ENCODE measurements around the gene C1RL.
"Not testable (repeated sequence)": the region's sequence is repeated elsewhere in the genome, so short reads cannot be mapped to it uniquely, and the experiment has no call there.

The C1RL gene

DNA sequence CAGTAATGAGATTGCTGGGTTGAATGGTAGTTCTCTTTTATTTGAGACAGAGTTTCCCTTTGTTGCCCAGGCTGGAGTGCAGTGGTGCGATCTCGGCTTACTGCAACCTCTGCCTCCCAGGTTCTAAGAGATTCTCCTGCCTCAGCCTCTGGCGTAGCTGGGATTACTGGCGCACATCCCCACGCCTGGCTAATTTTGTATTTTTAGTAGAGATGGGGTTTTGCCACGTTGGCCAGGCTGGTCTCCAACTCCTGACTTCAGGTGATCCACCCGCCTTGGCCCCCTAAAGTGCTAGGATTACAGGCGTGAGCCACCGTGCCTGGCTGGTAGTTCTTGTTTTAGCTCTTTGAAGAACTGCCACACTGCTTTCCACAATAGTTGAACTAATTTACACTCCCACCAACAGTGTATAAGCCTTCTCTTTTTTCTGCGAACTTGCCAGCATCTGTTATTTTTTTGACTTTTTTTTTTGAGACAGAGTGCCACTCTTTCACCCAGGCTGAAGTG is 59.5 kb downstream of the C1RL start:
- H4K20me1 ChIP-seq (ENCODE audit: low read depth, low read length); H3F3A ChIP-seq (ENCODE audit: insufficient read depth); H3K36me3 ChIP-seq (ENCODE audit: low read length); H3K4me2 ChIP-seq (ENCODE audit: low read depth, low read length, poor library complexity, severe bottlenecking); H3K4me3 ChIP-seq (ENCODE audit: insufficient read depth, low read length, poor library complexity, severe bottlenecking); H3K9me3 ChIP-seq (ENCODE audit: insufficient read depth, low read length); H3K9me2 ChIP-seq (replicated peaks; ENCODE audit: insufficient read depth, low read length); H3K9ac ChIP-seq (ENCODE audit: low read length); H2AFZ ChIP-seq (ENCODE audit: low read depth, low read length, severe bottlenecking); H3K27me3 ChIP-seq (ENCODE audit: low read length); H3K79me2 ChIP-seq (ENCODE audit: insufficient read depth, low read length); H3K27ac ChIP-seq (ENCODE audit: low read depth, low read length): not testable (repeated sequence)

DNA sequence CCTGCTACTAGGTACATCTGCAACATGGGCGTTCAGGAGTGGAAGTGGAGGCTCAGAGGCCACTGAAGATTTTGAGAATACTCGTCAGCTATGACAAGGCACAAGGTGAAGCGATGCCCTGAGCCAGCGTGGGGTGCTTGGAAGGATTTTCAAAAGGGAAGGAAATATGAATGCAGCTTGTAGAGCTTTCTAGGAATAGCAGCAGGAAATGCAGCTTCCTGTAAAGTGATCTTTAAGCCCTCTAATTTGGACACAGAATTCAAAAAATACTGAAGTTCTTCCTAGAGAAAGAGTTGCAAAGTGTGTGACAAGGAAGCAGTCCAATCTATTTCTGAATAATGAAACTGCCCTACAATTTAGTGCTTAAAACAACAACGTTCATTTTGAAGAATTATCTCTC is 61.7 kb downstream of the C1RL start:
- no peak overlapping the region for H3K27ac ChIP-seq (ENCODE audit: low read depth, low read length)
- no peak overlapping the region for H3K4me3 ChIP-seq (ENCODE audit: insufficient read depth, low read length, poor library complexity, severe bottlenecking)
- no peaks in the 10 kb centered on the region for H3K79me2 ChIP-seq (ENCODE audit: insufficient read depth, low read length)
- H3K9ac ChIP-seq (ENCODE audit: low read length): no peak overlapping the region
- H3K27me3 ChIP-seq (ENCODE audit: low read length): no peaks in the 10 kb centered on the region
- no peaks in the 10 kb centered on the region for H3F3A ChIP-seq (ENCODE audit: insufficient read depth)
- no peak overlapping the region for H3K4me2 ChIP-seq (ENCODE audit: low read depth, low read length, poor library complexity, severe bottlenecking)
- TF ChIP-seq EZH2phosphoT487 (conservative IDR thresholded peaks at IDR 0.05; ENCODE audit: low read length): no peak
- TF ChIP-seq, protein P1, sequence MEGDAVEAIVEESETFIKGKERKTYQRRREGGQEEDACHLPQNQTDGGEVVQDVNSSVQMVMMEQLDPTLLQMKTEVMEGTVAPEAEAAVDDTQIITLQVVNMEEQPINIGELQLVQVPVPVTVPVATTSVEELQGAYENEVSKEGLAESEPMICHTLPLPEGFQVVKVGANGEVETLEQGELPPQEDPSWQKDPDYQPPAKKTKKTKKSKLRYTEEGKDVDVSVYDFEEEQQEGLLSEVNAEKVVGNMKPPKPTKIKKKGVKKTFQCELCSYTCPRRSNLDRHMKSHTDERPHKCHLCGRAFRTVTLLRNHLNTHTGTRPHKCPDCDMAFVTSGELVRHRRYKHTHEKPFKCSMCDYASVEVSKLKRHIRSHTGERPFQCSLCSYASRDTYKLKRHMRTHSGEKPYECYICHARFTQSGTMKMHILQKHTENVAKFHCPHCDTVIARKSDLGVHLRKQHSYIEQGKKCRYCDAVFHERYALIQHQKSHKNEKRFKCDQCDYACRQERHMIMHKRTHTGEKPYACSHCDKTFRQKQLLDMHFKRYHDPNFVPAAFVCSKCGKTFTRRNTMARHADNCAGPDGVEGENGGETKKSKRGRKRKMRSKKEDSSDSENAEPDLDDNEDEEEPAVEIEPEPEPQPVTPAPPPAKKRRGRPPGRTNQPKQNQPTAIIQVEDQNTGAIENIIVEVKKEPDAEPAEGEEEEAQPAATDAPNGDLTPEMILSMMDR (IDR thresholded peaks at IDR 0.05; ENCODE audit: insufficient read depth, low read length, poor library complexity, severe bottlenecking): no peak
- H2AFZ ChIP-seq (ENCODE audit: low read depth, low read length, severe bottlenecking): no peak overlapping the region
- H3K36me3 ChIP-seq (ENCODE audit: low read length): no peaks in the 10 kb centered on the region
- no peaks in the 10 kb centered on the region for H3K9me2 ChIP-seq (replicated peaks; ENCODE audit: insufficient read depth, low read length)
- H4K20me1 ChIP-seq (ENCODE audit: low read depth, low read length): no peaks in the 10 kb centered on the region
- no peaks in the 10 kb centered on the region for H3K9me3 ChIP-seq (ENCODE audit: insufficient read depth, low read length)

DNA sequence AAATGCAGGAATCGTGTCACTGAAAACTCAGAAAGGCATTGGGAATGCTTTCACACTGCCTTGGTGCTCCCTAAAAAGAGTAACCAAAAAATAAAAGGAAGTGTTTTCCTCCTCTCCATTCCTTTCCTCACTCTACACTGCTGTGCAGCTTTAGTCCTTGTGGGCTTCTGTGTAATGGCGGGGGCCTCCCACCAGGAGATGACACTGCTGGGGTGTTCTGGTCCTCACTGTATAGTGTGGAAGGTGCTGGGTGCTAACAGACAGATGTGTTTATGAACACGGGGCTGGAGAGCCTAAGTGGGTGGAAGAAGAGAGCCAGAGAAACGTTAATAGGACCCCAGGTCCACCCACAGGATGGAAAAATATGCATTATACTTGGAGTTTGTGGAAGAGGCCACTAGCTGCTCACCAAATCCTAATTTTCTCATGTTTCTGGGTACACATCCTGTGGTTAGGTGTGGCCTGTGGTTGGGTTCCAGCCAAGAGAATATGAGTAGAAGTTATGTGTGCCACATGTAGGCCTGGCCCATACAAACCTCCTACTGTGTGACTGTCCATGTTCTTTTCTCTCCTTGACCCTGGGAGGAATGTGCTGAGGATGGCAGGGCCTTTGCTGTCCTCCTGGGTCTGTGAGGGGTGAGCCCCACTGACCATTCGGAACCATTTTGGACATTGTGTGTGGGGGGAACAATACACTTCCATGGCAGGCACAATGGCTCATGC is 62.5 kb downstream of the C1RL start:
- no peaks in the 10 kb centered on the region for H3K36me3 ChIP-seq (ENCODE audit: low read length)
- H2AFZ ChIP-seq (ENCODE audit: low read depth, low read length, severe bottlenecking): no peak overlapping the region
- H3K4me3 ChIP-seq (ENCODE audit: insufficient read depth, low read length, poor library complexity, severe bottlenecking): no peak overlapping the region
- no peaks in the 10 kb centered on the region for H3K9me3 ChIP-seq (ENCODE audit: insufficient read depth, low read length)
- no peaks in the 10 kb centered on the region for H3F3A ChIP-seq (ENCODE audit: insufficient read depth)
- H3K27me3 ChIP-seq (ENCODE audit: low read length): no peaks in the 10 kb centered on the region
- no peak overlapping the region for H3K9ac ChIP-seq (ENCODE audit: low read length)
- TF ChIP-seq EZH2phosphoT487 (conservative IDR thresholded peaks at IDR 0.05; ENCODE audit: low read length): no peak
- TF ChIP-seq, protein P1 (IDR thresholded peaks at IDR 0.05; ENCODE audit: insufficient read depth, low read length, poor library complexity, severe bottlenecking): no peak
- no peaks in the 10 kb centered on the region for H3K9me2 ChIP-seq (replicated peaks; ENCODE audit: insufficient read depth, low read length)
- no peaks in the 10 kb centered on the region for H4K20me1 ChIP-seq (ENCODE audit: low read depth, low read length)
- H3K79me2 ChIP-seq (ENCODE audit: insufficient read depth, low read length): no peaks in the 10 kb centered on the region
- H3K27ac ChIP-seq (ENCODE audit: low read depth, low read length): no peak overlapping the region
- no peak overlapping the region for H3K4me2 ChIP-seq (ENCODE audit: low read depth, low read length, poor library complexity, severe bottlenecking)

DNA sequence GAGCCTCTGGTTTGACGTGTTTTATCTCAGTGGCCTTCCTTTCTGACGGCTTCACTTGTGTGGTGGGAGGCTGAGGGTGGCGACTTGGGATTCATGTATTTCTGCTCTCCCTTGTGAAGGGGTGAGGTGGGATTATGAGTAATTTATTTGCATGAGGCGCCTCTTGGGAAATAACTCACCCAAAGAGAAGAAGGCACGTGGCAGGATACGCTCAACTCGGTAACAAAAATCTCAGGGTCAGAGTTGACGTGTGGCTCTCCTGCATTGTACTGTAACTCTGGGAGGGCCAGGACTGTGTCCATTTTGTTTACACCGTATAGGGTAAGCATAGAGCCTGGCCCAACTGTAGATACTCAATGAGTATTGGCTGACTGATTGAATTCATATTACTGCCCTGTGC is 63.1 kb downstream of the C1RL start:
- no peaks in the 10 kb centered on the region for H3K79me2 ChIP-seq (ENCODE audit: insufficient read depth, low read length)
- H3F3A ChIP-seq (ENCODE audit: insufficient read depth): no peaks in the 10 kb centered on the region
- H3K27me3 ChIP-seq (ENCODE audit: low read length): no peaks in the 10 kb centered on the region
- no peak overlapping the region for H3K9ac ChIP-seq (ENCODE audit: low read length)
- no peak overlapping the region for H2AFZ ChIP-seq (ENCODE audit: low read depth, low read length, severe bottlenecking)
- H3K4me3 ChIP-seq (ENCODE audit: insufficient read depth, low read length, poor library complexity, severe bottlenecking): no peak overlapping the region
- no peak for TF ChIP-seq EZH2phosphoT487 (conservative IDR thresholded peaks at IDR 0.05; ENCODE audit: low read length)
- TF ChIP-seq, protein P1 (IDR thresholded peaks at IDR 0.05; ENCODE audit: insufficient read depth, low read length, poor library complexity, severe bottlenecking): no peak
- H3K9me2 ChIP-seq (replicated peaks; ENCODE audit: insufficient read depth, low read length): no peaks in the 10 kb centered on the region
- no peak overlapping the region for H3K27ac ChIP-seq (ENCODE audit: low read depth, low read length)
- H4K20me1 ChIP-seq (ENCODE audit: low read depth, low read length): no peaks in the 10 kb centered on the region
- H3K36me3 ChIP-seq (ENCODE audit: low read length): no peaks in the 10 kb centered on the region
- no peak overlapping the region for H3K4me2 ChIP-seq (ENCODE audit: low read depth, low read length, poor library complexity, severe bottlenecking)
- no peaks in the 10 kb centered on the region for H3K9me3 ChIP-seq (ENCODE audit: insufficient read depth, low read length)
